HG03457 (cell line): ENCODE measurements around the gene CDH5.

Source experiments
- ATAC-seq: cut with Tn5 transposase; IDR thresholded peaks from one replicate; pipeline ENCODE4 v1.9.1; 2021; ENCODE audit warnings: moderate number of reproducible peaks; ENCODE audit not compliant: unreplicated experiment

The CDH5 gene

DNA sequence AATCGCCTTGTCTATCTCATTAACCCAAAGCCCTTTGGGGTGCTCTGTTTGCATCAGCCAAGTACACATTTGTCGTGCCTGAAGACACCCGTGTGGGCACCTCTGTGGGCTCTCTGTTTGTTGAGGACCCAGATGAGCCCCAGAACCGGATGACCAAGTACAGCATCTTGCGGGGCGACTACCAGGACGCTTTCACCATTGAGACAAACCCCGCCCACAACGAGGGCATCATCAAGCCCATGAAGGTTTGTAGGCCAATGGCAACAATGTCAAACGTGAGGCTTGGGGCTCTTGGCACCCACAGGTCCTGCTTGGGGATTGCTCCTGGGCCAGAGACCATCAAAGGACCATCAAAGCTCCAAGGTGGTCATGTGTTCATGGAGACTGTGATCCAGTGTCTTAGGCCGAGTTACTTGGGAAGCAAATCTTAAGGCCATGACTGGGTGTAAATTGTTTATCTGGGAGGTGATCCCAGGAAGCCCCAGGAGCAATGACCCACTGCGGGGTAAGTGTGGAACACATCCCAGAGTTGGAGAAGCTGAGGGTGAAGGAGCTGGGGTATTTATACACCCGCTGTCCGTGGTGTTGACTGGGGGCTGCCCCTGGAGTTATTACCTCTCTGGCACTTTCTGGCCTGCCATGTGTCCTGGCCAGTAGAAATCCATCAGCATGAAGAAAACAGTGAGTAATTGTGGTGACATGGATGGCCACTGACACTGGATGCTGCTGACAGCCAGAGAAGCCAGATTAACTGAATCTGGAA, 24.0 kb downstream of the CDH5 start:
- no peak for ATAC-seq

DNA sequence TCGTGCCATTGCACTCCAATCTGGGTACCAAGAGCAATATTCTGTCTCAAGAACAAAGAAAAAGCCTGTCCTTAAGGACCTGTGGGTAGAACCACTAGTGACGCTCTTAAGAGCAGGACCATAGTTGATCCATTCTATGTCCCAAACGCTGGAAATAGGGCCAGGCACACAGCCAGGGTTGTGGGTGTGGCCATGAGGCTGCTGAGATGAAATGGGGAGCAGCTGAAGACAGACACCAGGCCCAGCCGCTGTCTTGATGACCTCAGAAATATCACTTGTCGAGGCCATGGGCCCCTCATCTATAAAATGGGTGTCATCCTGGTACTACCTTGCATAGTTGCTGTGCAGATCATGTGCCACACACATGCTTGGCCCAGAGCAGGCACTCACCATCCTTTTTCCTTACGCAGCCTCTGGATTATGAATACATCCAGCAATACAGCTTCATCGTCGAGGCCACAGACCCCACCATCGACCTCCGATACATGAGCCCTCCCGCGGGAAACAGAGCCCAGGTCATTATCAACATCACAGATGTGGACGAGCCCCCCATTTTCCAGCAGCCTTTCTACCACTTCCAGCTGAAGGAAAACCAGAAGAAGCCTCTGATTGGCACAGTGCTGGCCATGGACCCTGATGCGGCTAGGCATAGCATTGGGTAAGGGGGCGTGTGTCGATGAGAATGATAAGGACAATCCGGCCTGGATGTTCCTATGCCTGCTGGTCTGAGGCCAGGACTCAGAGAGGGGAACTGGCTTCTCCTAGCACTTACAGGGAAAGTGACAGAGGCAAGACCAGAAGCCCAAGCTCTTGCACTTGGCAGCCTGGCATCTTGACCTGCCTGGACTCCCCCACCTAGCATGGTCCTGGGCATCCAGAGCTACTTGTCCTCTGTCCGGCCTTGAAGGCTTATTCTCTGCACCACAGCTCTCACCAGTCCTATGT, 25.5 kb downstream of the CDH5 start:
- no peak for ATAC-seq

DNA sequence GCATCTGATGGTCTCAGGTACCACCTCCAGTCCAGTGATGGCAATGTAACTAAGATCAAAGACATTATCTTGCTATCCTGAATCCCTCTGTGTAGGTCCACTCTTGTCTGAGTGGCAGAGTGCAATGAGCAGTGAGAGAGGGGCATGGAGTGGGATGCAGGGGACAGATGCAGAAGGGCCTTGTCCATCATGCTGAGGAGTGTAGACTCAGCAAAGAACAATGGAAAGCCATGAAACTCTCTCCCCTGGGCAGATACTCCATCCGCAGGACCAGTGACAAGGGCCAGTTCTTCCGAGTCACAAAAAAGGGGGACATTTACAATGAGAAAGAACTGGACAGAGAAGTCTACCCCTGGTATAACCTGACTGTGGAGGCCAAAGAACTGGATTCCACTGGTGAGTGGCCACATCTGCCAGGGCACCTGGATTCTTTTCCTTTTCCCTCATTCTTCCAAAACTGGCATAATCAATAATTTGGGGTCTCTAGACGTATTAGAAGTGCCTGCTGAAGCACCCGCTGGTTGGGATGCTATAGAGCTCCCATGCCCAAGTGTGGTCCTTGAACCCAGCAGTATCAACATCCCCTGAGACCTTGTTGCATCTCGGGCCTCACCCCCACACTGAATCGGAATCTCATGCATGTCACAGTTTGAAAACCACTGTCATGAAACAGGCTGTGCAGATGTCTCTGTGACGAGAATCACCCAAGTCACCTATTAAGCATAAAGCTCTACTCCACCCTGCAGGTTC, 29.5 kb downstream of the CDH5 start:
- no peak for ATAC-seq

GRCh38 chr16:66397736-66398433, 31.4 kb downstream of the CDH5 start:
- no peak for ATAC-seq

DNA sequence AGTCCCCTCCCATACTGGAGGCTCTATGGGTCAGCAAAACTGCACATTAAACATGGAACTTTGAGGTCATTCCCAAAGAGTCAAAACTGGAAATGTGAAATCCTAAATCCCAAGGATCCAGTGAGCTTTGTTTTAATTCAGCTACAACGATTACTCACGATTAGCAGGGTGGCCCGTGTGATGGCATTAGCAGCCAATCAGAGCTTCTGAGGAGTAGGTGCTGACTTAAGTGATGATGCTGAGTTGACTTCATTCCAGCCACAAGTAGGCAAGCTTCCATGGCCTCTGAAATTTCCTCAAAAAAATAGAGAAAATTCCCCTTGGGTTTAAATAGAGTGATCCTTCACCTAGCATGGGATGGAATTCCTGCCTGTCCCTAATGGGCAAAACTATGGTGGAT, 32.5 kb downstream of the CDH5 start:
- ATAC-seq = no peak

DNA sequence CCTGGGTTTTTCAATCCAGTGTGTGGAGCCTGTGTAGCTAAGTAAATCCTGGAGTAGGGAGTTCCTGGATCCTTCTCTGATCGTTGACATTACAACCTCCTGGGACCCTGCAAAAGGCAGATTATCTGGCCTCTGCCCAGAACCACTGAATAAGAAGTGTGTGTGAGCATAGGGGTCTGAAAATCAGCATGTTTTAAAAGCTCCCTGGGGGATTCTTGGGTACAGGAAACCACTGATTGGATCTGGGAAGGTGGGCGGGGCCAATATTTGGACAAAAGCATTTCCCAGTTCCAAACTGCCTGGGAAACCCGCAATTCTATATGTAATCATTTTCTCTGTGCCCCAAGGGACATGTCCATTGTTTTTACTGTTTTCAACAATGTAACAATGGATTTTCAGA, 33.4 kb downstream of the CDH5 start:
- no peak for ATAC-seq

DNA sequence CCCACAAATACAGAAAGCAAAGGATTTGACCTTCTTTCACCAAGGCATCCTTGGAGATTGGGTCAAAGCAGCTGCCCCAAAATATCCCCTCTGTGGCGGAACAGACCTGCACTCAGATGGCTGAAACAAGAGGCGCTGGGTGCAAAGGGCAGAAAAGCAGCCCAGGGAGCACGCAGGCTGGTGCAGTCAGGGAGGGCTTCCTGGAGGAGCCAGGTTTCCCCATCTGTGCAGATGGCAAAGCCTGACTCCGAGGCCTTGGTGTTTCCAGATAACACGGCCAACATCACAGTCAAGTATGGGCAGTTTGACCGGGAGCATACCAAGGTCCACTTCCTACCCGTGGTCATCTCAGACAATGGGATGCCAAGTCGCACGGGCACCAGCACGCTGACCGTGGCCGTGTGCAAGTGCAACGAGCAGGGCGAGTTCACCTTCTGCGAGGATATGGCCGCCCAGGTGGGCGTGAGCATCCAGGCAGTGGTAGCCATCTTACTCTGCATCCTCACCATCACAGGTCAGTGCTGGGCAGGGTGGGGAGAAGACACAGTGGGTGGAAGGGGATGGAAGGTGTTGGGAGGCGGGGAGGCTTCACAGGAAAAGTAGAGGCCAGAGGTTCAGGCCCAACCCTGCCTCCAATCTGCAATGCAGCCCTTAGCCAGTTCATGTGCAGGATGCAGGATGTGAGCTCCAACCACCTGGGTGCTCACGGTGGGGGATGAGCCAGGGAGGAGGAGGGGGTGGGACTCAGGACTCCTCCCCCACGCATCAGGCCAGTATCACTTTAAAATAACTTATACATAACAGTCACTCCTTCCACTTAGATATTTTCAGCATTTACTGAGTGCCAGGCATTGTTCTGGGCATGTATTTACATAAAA, 34.3 kb downstream of the CDH5 start:
- ATAC-seq = no peak

GRCh38 chr16:66401610-66402009, 35.1 kb downstream of the CDH5 start:
- ATAC-seq = no peak

DNA sequence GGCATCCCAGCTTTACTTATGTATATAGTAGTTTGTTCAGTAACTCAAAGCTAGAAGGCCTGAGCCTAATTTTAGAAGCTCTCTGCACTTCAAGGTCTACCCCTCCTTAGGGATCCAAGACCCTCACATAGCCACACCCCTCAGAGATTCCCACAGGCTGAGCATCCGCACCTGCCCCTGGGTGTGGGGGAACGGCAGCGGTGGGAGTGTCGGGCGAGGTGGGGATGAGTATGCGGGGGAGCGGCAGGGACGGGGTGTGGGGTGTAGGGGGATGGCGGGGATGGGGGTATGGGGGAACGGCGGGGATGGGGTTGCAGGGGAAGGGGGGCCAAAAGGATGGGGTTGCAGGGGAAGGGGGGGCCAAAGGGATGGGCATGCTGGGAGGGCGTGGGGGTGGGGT, 35.7 kb downstream of the CDH5 start:
- no peak for ATAC-seq

DNA sequence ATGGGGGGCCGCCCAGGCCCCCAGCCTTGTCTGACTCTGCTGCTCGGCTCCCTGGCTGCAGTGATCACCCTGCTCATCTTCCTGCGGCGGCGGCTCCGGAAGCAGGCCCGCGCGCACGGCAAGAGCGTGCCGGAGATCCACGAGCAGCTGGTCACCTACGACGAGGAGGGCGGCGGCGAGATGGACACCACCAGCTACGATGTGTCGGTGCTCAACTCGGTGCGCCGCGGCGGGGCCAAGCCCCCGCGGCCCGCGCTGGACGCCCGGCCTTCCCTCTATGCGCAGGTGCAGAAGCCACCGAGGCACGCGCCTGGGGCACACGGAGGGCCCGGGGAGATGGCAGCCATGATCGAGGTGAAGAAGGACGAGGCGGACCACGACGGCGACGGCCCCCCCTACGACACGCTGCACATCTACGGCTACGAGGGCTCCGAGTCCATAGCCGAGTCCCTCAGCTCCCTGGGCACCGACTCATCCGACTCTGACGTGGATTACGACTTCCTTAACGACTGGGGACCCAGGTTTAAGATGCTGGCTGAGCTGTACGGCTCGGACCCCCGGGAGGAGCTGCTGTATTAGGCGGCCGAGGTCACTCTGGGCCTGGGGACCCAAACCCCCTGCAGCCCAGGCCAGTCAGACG, 36.2 kb downstream of the CDH5 start:
- no peak for ATAC-seq

GRCh38 chr16:66403531-66404145, 37.1 kb downstream of the CDH5 start:
- no peak for ATAC-seq

GRCh38 chr16:66405057-66405783, 38.7 kb downstream of the CDH5 start:
- no peak for ATAC-seq

GRCh38 chr16:66406534-66407221, 40.2 kb downstream of the CDH5 start:
- no peak for ATAC-seq

DNA sequence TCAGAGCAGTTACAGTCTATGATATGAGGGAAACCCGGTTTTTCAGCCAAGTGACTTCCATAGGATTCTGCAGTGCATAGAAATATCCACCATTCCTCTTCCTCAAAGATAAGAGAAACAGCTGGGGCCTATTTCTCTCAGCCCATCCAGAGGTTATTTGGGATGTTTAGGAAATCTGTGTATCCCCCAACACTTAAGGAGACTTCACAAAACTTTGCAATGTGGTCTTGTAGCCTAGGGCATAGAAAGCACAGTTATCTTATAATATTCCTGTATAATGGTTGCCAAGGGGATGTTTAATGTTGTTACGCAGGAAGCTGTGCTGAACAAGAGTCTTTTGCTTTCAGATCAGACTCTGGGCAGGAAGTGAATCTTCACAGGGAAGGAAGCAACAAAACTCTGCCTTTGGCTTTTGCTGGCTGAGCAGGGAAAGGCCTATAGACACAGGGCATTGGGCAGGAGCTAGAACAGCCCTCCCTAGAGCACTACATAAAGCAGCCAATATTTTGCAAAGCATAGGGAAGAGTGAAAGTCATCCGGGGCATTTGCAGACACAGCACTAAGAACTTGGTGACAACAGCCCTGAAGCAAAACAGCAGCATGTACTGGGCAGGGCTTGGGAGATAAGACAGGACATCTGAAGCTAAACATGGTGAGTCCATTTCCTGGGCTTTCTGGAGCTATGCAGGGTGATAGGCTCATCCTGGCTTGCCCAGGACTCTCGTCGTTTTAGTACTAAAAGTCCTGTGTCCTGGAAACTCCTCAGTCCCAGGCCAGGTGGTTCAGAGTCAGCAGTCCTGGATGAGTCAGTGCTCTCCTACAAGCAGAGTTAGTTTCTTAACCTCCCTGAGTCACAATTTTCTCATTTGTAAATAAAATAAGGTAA, 41.9 kb downstream of the CDH5 start:
- ATAC-seq = no peak

DNA sequence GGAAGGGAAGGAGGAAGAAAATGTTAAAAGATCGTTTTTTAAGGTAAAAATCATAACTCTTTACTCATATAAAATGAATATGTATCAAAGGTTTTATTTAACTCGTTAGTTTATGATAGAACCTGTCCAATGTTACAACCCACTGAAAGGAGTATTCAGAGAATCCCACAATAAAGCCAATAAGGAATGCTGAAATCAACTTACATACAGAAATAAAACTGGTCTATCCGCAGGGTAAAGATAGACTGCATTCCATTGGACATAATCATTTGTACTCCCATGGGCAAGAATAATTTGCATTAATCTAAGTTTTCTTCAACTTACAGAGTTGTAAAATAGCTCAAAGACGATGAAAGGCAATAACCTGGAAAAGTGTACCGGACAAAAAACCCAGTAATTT, 42.7 kb downstream of the CDH5 start:
- ATAC-seq = no peak

DNA sequence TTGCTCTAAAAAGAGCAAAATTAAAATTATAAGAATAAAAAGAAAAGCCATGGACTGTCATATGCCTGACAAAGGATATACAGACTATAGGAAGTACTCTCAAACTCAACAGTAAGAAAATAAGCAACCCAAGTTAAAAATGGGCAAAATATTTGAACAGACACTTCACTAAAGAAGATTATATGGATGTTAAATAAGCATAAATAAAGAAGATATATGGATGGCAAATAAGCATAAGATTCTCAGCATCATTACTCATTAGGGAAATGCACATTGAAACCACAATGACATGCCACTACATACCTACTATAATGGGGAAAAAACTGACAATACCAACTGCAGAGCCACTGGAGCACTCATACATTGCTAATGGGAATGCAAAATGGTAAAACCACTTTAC, 45.7 kb downstream of the CDH5 start:
- no peak for ATAC-seq

DNA sequence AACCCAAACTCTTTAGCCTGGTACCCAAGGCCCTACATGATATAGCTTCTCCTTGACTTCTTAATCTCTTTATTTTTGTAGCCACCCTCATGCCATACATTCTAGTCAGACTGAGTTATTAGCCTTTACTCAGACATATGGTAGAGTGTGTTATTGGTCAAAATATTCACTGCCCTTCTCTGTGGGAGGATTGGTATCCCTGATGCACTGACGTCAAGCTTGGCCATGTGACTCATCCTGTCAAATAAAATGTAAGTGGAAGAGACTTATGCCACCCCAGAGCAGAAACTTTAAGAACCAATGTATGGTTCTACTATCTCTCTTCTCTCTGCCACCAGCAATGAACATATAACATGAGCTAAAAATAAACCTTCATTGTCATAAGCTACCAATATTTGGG, 48.4 kb downstream of the CDH5 start:
- no peak for ATAC-seq
